HG02852 (cell line): ENCODE data around the gene MYL2.

ENCODE experiments used
- ATAC-seq: cut with Tn5 transposase; IDR thresholded peaks from one replicate; pipeline ENCODE4 v1.9.1; 2021; ENCODE audit warnings: mild to moderate bottlenecking, moderate library complexity; ENCODE audit not compliant: unreplicated experiment

Gene MYL2

DNA sequence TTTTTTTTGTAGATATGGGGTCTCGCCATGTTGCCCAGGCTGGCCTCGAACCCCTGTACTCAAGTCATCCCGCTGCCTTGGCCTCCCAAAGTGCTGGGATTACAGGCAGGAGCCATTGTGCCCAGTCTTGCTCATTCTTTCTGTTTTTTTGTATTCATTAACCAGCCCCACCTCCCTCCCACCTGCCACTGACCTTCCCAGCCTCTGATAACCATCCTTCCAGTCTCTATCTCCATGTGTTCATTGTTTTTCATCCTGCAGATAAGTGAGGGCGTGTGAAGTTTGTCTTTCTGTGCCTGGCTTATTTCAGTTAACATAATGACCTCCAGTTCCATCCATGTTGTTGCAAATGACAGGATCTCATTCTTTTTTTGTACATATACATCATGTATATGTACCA lies 19.0 kb downstream of the MYL2 start:
- no peak for ATAC-seq

GRCh38 chr12:110896559-110896958 lies 23.8 kb downstream of the MYL2 start:
- no peak for ATAC-seq

- ATAC-seq = no peak
Measured at GRCh38 chr12:110893956-110894355, 26.4 kb downstream of the MYL2 start.

GRCh38 chr12:110889361-110889760 lies 31.0 kb downstream of the MYL2 start:
- ATAC-seq = no peak

- ATAC-seq = peak; percentile 10
Measured at GRCh38 chr12:110888256-110888991, 32.0 kb downstream of the MYL2 start.

GRCh38 chr12:110885152-110885840 lies 35.1 kb downstream of the MYL2 start:
- ATAC-seq = no peak

DNA sequence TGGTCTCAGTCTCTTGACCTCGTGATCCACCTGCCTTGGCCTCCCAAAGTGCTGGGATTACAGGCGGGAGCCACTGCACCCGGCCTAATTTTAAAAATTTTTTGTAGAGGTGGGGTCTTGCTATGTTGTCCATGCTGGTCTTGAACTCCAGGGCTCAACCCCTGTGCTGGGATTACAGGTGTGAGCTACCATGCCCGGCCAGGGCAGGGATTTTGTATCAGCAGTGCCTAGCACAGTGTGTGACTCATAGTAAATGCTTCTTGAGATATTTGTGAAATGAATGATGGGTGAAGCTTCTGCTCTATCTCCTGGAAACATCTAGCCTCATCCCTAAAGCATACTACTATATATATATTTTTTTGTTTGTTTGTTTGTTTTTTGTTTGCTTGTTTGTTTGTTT lies 37.1 kb downstream of the MYL2 start:
- ATAC-seq = no peak

DNA sequence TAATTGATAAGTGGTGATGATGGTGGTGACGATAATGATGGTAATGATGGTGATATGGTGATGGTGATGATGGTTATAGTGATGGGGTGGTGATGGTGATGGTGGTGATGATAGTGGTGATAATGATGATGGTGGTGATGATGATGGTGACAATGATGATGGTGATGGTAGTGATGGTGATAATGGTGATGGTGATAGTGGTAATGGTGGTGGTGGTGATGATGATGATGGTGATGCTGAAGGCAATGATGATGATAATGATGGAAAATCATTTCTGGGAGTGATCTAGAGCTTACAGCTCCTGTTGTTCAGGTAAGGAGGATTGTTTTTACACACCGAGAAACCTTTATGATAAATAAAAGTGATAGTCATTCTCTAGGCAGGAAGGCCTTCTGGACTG lies 39.7 kb downstream of the MYL2 start:
- no peak for ATAC-seq

DNA sequence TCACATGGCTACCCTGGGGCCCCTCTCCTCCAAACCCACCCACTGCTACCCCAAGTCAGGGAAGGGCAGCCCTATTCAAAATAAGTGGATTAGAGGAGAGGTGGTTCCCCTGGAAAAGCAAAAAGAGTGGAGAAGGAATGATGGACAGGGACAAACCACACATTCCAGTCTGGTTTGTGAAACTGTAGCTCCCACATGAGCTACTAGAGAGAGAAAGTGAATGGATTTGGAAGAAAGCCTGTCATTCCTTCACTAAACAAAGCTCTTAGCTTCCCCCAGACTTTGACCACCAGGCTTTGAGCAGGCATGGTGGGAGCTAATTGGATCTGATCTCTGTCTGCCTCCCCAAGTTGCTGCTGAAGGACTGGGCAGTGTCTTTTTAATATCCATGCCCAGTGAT lies 45.6 kb downstream of the MYL2 start:
- no peak for ATAC-seq

GRCh38 chr12:110874351-110874750 lies 46.0 kb downstream of the MYL2 start:
- no peak for ATAC-seq

DNA sequence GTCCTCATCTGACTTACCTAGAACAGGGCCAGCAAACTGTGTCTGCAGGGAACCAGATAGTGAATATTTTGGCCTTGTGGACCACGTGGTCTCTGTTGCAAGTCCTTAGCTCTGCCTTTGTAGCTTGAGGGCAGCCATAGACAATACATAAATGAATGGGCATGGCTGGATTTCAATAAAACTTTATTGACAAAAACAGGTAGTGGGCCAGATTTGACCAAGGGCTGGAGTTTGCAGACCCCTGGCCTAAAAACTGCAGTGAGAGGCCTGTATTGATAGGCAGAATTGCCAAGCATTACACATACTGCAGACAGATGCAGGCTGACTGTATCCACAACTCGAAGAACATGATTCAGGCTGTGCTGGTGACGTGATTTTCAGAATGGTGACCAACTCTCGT lies 48.3 kb downstream of the MYL2 start:
- no peak for ATAC-seq

GRCh38 chr12:110869803-110870202 lies 50.6 kb downstream of the MYL2 start:
- ATAC-seq = no peak

DNA sequence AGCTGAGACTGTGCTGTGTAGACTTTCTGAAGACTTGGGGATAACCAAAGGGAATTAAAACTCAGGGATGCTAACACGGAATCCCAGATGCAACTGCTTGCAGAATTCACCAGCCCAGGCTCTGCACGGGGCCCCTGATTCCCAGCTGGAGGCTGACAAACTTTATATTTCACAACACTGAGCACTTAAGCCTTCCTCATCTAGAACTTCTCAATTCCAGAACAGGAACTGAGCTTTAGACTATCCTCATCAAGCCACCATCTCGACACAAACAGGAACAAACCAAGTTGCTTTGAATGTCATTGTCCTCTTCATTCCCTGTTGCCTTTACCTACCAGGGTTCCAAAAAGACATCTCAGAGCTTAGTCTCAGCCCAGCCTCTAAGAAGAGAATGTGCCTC lies 51.4 kb downstream of the MYL2 start:
- ATAC-seq = no peak

GRCh38 chr12:110865521-110865920 lies 54.9 kb downstream of the MYL2 start:
- no peak for ATAC-seq

- ATAC-seq = no peak
Measured at GRCh38 chr12:110863161-110863560, 57.2 kb downstream of the MYL2 start.

GRCh38 chr12:110862329-110862728 lies 58.0 kb downstream of the MYL2 start:
- ATAC-seq = no peak

GRCh38 chr12:110861729-110862128 lies 58.6 kb downstream of the MYL2 start:
- ATAC-seq = no peak
